Stimulated activated CD8-positive, alpha-beta memory T cell treated with anti-CD3 and anti-CD28 coated beads, Interleukin-7, amount 100 ng/mL, for 24 hours (primary cell): ENCODE results near the gene GTF2B.
"Not testable (repeated sequence)": the region's sequence is repeated elsewhere in the genome, so short reads cannot be mapped to it uniquely, and the experiment has no call there.

Source experiments
- DNase-seq: peaks from one replicate; pipeline ENCODE4 v3.0.0-alpha.2; 2020; ENCODE audit warnings: low read depth

GTF2B gene

GRCh38 chr1:88891318-88891950 is at the start of gene GTF2B:
TSS of gene GTF2B (minus strand) at chr1:88891567. CDS start at chr1:88891499, 68 bp downstream.
- DNase-seq: peak; percentile 86

- not testable (repeated sequence) for DNase-seq
Measured at GRCh38 chr1:88938528-88938927, 47.2 kb upstream of the GTF2B start.

GRCh38 chr1:88936760-88937342 is 45.5 kb upstream of the GTF2B start:
- no peak for DNase-seq

- DNase-seq: no peak
Measured at GRCh38 chr1:88936223-88936523, 44.8 kb upstream of the GTF2B start.

GRCh38 chr1:88935522-88936222 is 44.3 kb upstream of the GTF2B start:
- no peak for DNase-seq

GRCh38 chr1:88930176-88930575 is 38.8 kb upstream of the GTF2B start:
- DNase-seq: not testable (repeated sequence)

GRCh38 chr1:88923224-88923623 is 31.9 kb upstream of the GTF2B start:
- no peak for DNase-seq

GRCh38 chr1:88922214-88922613 is 30.8 kb upstream of the GTF2B start:
- no peak for DNase-seq

- DNase-seq: no peak
Measured at GRCh38 chr1:88920845-88921244, 29.5 kb upstream of the GTF2B start.

- no peak for DNase-seq
Measured at GRCh38 chr1:88917321-88918025, 26.1 kb upstream of the GTF2B start.

GRCh38 chr1:88916883-88917282 is 25.5 kb upstream of the GTF2B start:
- DNase-seq: no peak

GRCh38 chr1:88911800-88912199 is 20.4 kb upstream of the GTF2B start:
- not testable (repeated sequence) for DNase-seq

GRCh38 chr1:88911161-88911560 is 19.8 kb upstream of the GTF2B start:
- no peak for DNase-seq

GRCh38 chr1:88910401-88910800 is 19.0 kb upstream of the GTF2B start:
- no peak for DNase-seq

GRCh38 chr1:88900883-88901282 is 9.5 kb upstream of the GTF2B start:
- DNase-seq: no peak

- DNase-seq: no peak
Measured at GRCh38 chr1:88897070-88897730, 5.8 kb upstream of the GTF2B start.

GRCh38 chr1:88892357-88892877 is 1.1 kb upstream of the GTF2B start:
- no peak for DNase-seq

- DNase-seq: no peak
Measured at GRCh38 chr1:88891951-88892340, 579 bp upstream of the GTF2B start.

- DNase-seq: no peak
Measured at GRCh38 chr1:88890791-88891317, 513 bp downstream of the GTF2B start.

GRCh38 chr1:88890131-88890530 is 1.2 kb downstream of the GTF2B start:
- no peak for DNase-seq

GRCh38 chr1:88888750-88889149 is 2.6 kb downstream of the GTF2B start:
- DNase-seq: no peak

- no peak for DNase-seq
Measured at GRCh38 chr1:88885933-88886332, 5.4 kb downstream of the GTF2B start.
